PC-3 (cell line): ENCODE data around the gene TBC1D5. TPM values are rescaled to one million over a fixed set of nuclear protein-coding genes. Genes with fewer than 3 reads are reported as not detected.

ENCODE experiments used
- ATAC-seq: fragments of 200-7000 bp; cut with Tn5 transposase; 2 replicates; pipeline ENCODE4 v1.9.1; 2020; ENCODE audit warnings: mild to moderate bottlenecking, moderate library complexity
- BruUV-seq: library from RNA; stranded (reverse); fragments of 400-500 nt; replicated peaks from 2 replicates; lab custom pipeline; 2021; lab: Mats Ljungman, UMichigan
- CTCF ChIA-PET: fragments of 300-600 bp; sonication (Branson Sonifier 250); formaldehyde crosslinking; loops from one replicate; lab custom pipeline; 2022; ENCODE audit warnings: antibody characterized with exemption; lab: Charles Lee
- POLR2A ChIA-PET: fragments of 300-600 bp; sonication (Branson Sonifier 250); formaldehyde crosslinking; loops from one replicate; lab custom pipeline; 2022; ENCODE audit warnings: antibody characterized with exemption; ENCODE audit not compliant: unreplicated experiment; lab: Charles Lee
- DNase-seq: peaks from one replicate; pipeline ENCODE4 v3.0.0-alpha.2; 2015
- H2AFZ ChIP-seq: fragments of 300-600 bp; sonication (generic); 2 replicates; pipeline ENCODE4 v1.6.0; 2016; ENCODE audit warnings: antibody characterized with exemption, low read length
- H3F3A ChIP-seq: fragments of 300-600 bp; sonication (generic); one replicate; pipeline ENCODE4 v1.6.0; 2017; ENCODE audit warnings: antibody characterized with exemption, low read length, control low read depth, mild to moderate bottlenecking; ENCODE audit not compliant: unreplicated experiment
- H3K27ac ChIP-seq: fragments of 300-600 bp; sonication (generic); 2 replicates; pipeline ENCODE4 v1.5.1; 2016; ENCODE audit warnings: mild to moderate bottlenecking, low read length
- H3K27me3 ChIP-seq: fragments of 300-600 bp; sonication (generic); 2 replicates; pipeline ENCODE4 v1.6.1; 2016; ENCODE audit warnings: low read length, mixed read lengths
- H3K36me3 ChIP-seq: fragments of 300-600 bp; sonication (generic); 2 replicates; pipeline ENCODE4 v1.6.1; 2016; ENCODE audit warnings: low read depth, mixed run types, low read length, mixed read lengths
- H3K4me1 ChIP-seq: fragments of 300-600 bp; sonication (generic); 2 replicates; pipeline ENCODE4 v1.5.1; 2016; ENCODE audit warnings: low read length; ENCODE audit not compliant: insufficient read depth
- H3K4me2 ChIP-seq: fragments of 300-600 bp; sonication (generic); 2 replicates; pipeline ENCODE4 v1.6.0; 2016; ENCODE audit warnings: low read length
- H3K4me3 ChIP-seq: fragments of 300-600 bp; sonication (generic); 2 replicates; pipeline ENCODE4 v1.5.1; 2016; ENCODE audit warnings: mild to moderate bottlenecking, low read length, mixed read lengths
- H3K79me2 ChIP-seq: fragments of 300-600 bp; sonication (generic); 2 replicates; pipeline ENCODE4 v1.6.1; 2017; ENCODE audit warnings: low read length, mixed read lengths
- H3K9ac ChIP-seq: fragments of 300-600 bp; sonication (generic); 2 replicates; pipeline ENCODE4 v1.6.0; 2016; ENCODE audit warnings: mild to moderate bottlenecking, low read length
- H3K9me2 ChIP-seq: fragments of 300-600 bp; sonication (generic); replicated peaks from 2 replicates; pipeline ENCODE4 v1.6.1; 2016; ENCODE audit warnings: mixed run types, low read length, mixed read lengths
- H3K9me3 ChIP-seq: fragments of 300-600 bp; sonication (generic); 2 replicates; pipeline ENCODE4 v1.6.1; 2016; ENCODE audit warnings: low read length, mixed read lengths
- H4K20me1 ChIP-seq: fragments of 300-600 bp; sonication (generic); 2 replicates; pipeline ENCODE4 v1.6.1; 2016; ENCODE audit warnings: low read length, mixed read lengths
- EZH2 ChIP-seq: fragments of 300-600 bp; sonication (generic); IDR thresholded peaks from one replicate; pipeline ENCODE4 v1.6.1; 2017; ENCODE audit warnings: antibody characterized with exemption, mild to moderate bottlenecking, low read length; ENCODE audit not compliant: unreplicated experiment
- EZH2phosphoT487 ChIP-seq: fragments of 300-600 bp; sonication (generic); IDR thresholded peaks from 2 replicates; pipeline ENCODE4 v1.6.1; 2018; ENCODE audit warnings: mild to moderate bottlenecking, antibody characterized with exemption, low read length, borderline replicate concordance
- intact Hi-C: fragments of 100-400 bp; cut with micrococcal nuclease; formaldehyde crosslinking; loops from 2 replicates; pipeline ENCODE4 v1.9.0; 2023
- total RNA-seq: library from RNA; depleted of rRNA; stranded (reverse); fragments of >200 nt; gene quantifications from 2 replicates; pipeline ENCODE4 v1.2.3, GENCODE V29; 2014
- TF ChIP-seq, protein P1 (sequence below): fragments of 300-600 bp; sonication (generic); conservative IDR thresholded peaks from 2 replicates; pipeline ENCODE4 v1.5.1; 2017; ENCODE audit warnings: antibody characterized with exemption, low read depth, mild to moderate bottlenecking, low read length

TBC1D5 gene
- total RNA-seq, 1 experiment from 2014 or later: 54.5 TPM

GRCh38 chr3:17507480-17507879, 235.0 kb downstream of the TBC1D5 start:
- TF ChIP-seq EZH2phosphoT487: no peak
- TF ChIP-seq, protein P1, sequence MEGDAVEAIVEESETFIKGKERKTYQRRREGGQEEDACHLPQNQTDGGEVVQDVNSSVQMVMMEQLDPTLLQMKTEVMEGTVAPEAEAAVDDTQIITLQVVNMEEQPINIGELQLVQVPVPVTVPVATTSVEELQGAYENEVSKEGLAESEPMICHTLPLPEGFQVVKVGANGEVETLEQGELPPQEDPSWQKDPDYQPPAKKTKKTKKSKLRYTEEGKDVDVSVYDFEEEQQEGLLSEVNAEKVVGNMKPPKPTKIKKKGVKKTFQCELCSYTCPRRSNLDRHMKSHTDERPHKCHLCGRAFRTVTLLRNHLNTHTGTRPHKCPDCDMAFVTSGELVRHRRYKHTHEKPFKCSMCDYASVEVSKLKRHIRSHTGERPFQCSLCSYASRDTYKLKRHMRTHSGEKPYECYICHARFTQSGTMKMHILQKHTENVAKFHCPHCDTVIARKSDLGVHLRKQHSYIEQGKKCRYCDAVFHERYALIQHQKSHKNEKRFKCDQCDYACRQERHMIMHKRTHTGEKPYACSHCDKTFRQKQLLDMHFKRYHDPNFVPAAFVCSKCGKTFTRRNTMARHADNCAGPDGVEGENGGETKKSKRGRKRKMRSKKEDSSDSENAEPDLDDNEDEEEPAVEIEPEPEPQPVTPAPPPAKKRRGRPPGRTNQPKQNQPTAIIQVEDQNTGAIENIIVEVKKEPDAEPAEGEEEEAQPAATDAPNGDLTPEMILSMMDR: no peak
- TF ChIP-seq EZH2: no peak
- Histone ChIP-seq H3K27me3 (no peaks in the 10 kb centered on the region), H3K9me3 (no peaks in the 10 kb centered on the region), H2AFZ (no peak overlapping the region), H3F3A (no peaks in the 10 kb centered on the region), H3K9me2 (no peaks in the 10 kb centered on the region), H3K79me2 (no peaks in the 10 kb centered on the region), H3K4me1 (peaks cover 16% of the 10 kb centered on the region), H3K27ac (no peak overlapping the region), H3K9ac (no peak overlapping the region), H3K36me3 (no peaks in the 10 kb centered on the region), H3K4me3 (no peak overlapping the region), H3K4me2 (peak overlapping the region; percentile 5; the same call in 1 of the 2 replicates), H4K20me1 (no peaks in the 10 kb centered on the region)
- intact Hi-C loops: loop anchor here (5.0 kb wide), 2 partner anchors 85 to 235 kb away; partner anchors contain the start of gene TBC1D5
- DNase-seq (peak; percentile 40), ATAC-seq (peak; percentile 63)
- ChIA-PET POLR2A (no interaction called here), CTCF (no interaction called here)
- BruUV-seq: no TSS peak

DNA sequence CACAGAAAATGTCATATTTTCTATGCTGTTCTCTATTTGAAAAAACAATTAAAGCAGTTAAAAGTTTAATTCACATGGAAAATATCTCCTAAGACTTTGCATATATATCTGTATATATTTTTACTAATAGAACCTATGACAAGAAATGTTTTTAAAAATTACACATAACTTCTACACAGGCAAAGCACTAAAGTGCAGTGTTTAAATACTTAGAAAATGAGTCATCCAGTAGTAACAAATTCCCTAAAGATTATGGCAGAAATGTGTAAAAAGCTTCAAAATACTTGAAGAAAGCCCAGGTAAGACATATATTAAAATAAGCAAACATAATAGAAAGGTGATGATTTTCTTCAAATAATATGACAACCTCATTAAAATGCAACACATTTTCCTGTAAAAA, 236.6 kb downstream of the TBC1D5 start:
- Histone ChIP-seq H3K9me3 (no peaks in the 10 kb centered on the region), H3K9me2 (no peaks in the 10 kb centered on the region), H3K27ac (no peak overlapping the region), H2AFZ (no peak overlapping the region), H4K20me1 (no peaks in the 10 kb centered on the region), H3K4me3 (no peak overlapping the region), H3K36me3 (no peaks in the 10 kb centered on the region), H3K79me2 (no peaks in the 10 kb centered on the region), H3K27me3 (no peaks in the 10 kb centered on the region), H3F3A (no peaks in the 10 kb centered on the region), H3K9ac (no peak overlapping the region), H3K4me1 (peaks cover 19% of the 10 kb centered on the region), H3K4me2 (peak overlapping the region; percentile 17; the same call in 1 of the 2 replicates)
- BruUV-seq: no TSS peak
- POLR2A ChIA-PET: interaction anchor here (0.6 kb wide), 1 partner anchor 14 kb away, joined by 5 read pairs; no protein-coding TSS in a partner anchor
- no peak for TF ChIP-seq EZH2
- no peak for TF ChIP-seq EZH2phosphoT487
- peak; percentile 71 for ATAC-seq
- intact Hi-C loops: loop anchor here (5.0 kb wide), 2 partner anchors 84 to 236 kb away; partner anchors contain the start of gene TBC1D5
- CTCF ChIA-PET: no interaction called here
- peak; percentile 40 for DNase-seq

- no peak overlapping the region for H3K4me3 ChIP-seq
Observed at GRCh38 chr3:17501745-17502144, 240.7 kb downstream of the TBC1D5 start.

More at GRCh38 chr3:17501745-17502144, 240.7 kb downstream of the TBC1D5 start:
- no peak overlapping the region for H2AFZ ChIP-seq
- no peaks in the 10 kb centered on the region for H4K20me1 ChIP-seq
- peaks cover 21% of the 10 kb centered on the region for H3K4me1 ChIP-seq
- BruUV-seq: no TSS peak
- H3K27me3 ChIP-seq: no peaks in the 10 kb centered on the region
- ChIA-PET POLR2A (no interaction called here), CTCF (no interaction called here)
- TF ChIP-seq, protein P1: no peak
- TF ChIP-seq EZH2phosphoT487 (no peak), EZH2 (no peak)
- no peak overlapping the region for H3K9ac ChIP-seq
- DNase-seq (no peak), ATAC-seq (no peak)
- H3K9me2 ChIP-seq: no peaks in the 10 kb centered on the region
- no peaks in the 10 kb centered on the region for H3F3A ChIP-seq
- intact Hi-C loops: no loop called here
- H3K79me2 ChIP-seq: no peaks in the 10 kb centered on the region
- H3K9me3 ChIP-seq: no peaks in the 10 kb centered on the region
- H3K4me2 ChIP-seq: no peak overlapping the region
- H3K27ac ChIP-seq: no peak overlapping the region
- no peaks in the 10 kb centered on the region for H3K36me3 ChIP-seq
